Right lobe of liver (tissue), 6 donors: ENCODE results near the gene PRMT5. TPM values are rescaled to one million over a fixed set of nuclear protein-coding genes. Genes with fewer than 3 reads are reported as not detected.
A peak's percentile ranks its signal among the peaks of the same experiment; 100 is the strongest.

Experiments
- ATAC-seq, 4 donors: fragments of 200-7000 bp; cut with Tn5 transposase; one replicate each; pipeline ENCODE4 v1.9.1; 2020; ENCODE audit warnings: mild to moderate bottlenecking in 4 of 4, moderate library complexity in 4 of 4
- DNase-seq, 3 donors: peaks; one replicate each; pipeline ENCODE4 v3.0.0-alpha.2; 2020
- H3K27ac ChIP-seq, 3 donors: fragments of 200-600 bp; one replicate each; pipeline ENCODE4 v1.8.0; 2022
- H3K27me3 ChIP-seq, 2 donors: fragments of 200-600 bp; one replicate each; pipeline ENCODE4 v1.8.0; 2022
- H3K36me3 ChIP-seq, 4 donors: fragments of 200-600 bp; sonication (generic) in 1 of 4; one replicate each; pipeline versions ENCODE4 v1.5.1 to v1.8.0; 2017 to 2022; ENCODE audit warnings: control low read depth in 1 of 4
- H3K4me1 ChIP-seq, 4 donors: fragments of 200-600 bp; sonication (generic) in 1 of 4; one replicate each; pipeline versions ENCODE4 v1.5.1 to v1.8.0; 2017 to 2022; ENCODE audit warnings: control low read depth in 1 of 4
- H3K4me3 ChIP-seq, 3 donors: fragments of 200-600 bp; one replicate each; pipeline ENCODE4 v1.8.0; 2022
- H3K9me3 ChIP-seq, 4 donors: fragments of 200-600 bp; sonication (generic) in 1 of 4; one replicate each; pipeline versions ENCODE4 v1.5.1 to v1.8.0; 2017 to 2022; ENCODE audit warnings: control low read depth in 1 of 4
- POLR2A ChIP-seq: fragments of 450-650 bp; IDR thresholded peaks from one replicate; pipeline ENCODE4 v1.6.1; 2017; ENCODE audit warnings: antibody characterized with exemption, mild to moderate bottlenecking
- WGBS: methylation state at CpG from one replicate; pipeline ENCODE4 v1.1.6; 2018; ENCODE audit warnings: low coverage, low lambda C conversion rate; ENCODE audit not compliant: insufficient coverage; ENCODE audit errors: missing lambda C conversion rate; 5-methylcytosine and 5-hydroxymethylcytosine counted together
- intact Hi-C, 2 donors: fragments of 100-400 bp; cut with DNase I; formaldehyde crosslinking; loops; one replicate each; pipeline versions ENCODE4 v1.11.2 to v1.14.1; 2022
- total RNA-seq, 6 experiments: library from RNA; depleted of rRNA in 2 of 6; stranded (reverse); fragments of >200 nt in 2 of 6; fragmentation: NEBNext Ultra II Directional in 3 of 6; extraction: Animal tissue kit (Norgen Biotek cat#: 25700) in 3 of 6; gene quantifications; one replicate each; pipeline versions ENCODE4 v1.1.0 to v1.2.4, GENCODE V29; 2016 to 2023
- TF ChIP-seq, protein P1 (sequence below), 4 donors: fragments of 200-600 bp in 3 of 4; fragments of 450-650 bp in 1 of 4; IDR thresholded peaks; one replicate each; pipeline versions ENCODE4 v1.5.1 to v1.8.0; 2016 to 2022; ENCODE audit warnings: antibody characterized with exemption in 4 of 4, mild to moderate bottlenecking in 2 of 4
- donor health status: DM: no; HTN: yes; CAD: no.
- donor health status: DM: no; HTN: no; CAD: no.
- donor health status: DM: no; HTN: no; CAD: no.
- donor health status: DM: no; HTN: yes; CAD: no.
- donor health status: DM: no; HTN: yes; CAD: no.

Gene PRMT5
- total RNA-seq, 6 experiments from 2014 or later = 22.5 to 32.1 (median 25.7) TPM

DNA sequence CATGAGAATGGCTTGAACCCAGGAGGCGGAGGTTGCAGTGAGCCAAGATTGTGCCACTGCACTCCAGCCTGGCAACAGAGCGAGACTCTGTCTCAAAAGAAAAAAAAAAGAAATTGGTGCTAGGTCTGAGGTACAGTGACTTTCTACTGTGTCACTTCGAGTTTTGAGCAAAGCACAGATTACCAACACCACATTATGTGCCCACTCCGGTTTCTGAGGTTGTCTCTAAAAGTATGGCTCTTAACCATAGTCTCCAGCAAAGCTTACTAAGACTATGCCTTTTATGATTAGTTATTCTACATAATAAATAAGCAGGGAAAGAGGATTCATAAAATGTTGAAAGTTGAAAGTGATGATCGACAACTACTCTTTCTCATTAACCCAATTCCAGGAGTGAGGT lies 18.3 kb downstream of the PRMT5 start:
- no peak for TF ChIP-seq POLR2A
- TF ChIP-seq, protein P1, sequence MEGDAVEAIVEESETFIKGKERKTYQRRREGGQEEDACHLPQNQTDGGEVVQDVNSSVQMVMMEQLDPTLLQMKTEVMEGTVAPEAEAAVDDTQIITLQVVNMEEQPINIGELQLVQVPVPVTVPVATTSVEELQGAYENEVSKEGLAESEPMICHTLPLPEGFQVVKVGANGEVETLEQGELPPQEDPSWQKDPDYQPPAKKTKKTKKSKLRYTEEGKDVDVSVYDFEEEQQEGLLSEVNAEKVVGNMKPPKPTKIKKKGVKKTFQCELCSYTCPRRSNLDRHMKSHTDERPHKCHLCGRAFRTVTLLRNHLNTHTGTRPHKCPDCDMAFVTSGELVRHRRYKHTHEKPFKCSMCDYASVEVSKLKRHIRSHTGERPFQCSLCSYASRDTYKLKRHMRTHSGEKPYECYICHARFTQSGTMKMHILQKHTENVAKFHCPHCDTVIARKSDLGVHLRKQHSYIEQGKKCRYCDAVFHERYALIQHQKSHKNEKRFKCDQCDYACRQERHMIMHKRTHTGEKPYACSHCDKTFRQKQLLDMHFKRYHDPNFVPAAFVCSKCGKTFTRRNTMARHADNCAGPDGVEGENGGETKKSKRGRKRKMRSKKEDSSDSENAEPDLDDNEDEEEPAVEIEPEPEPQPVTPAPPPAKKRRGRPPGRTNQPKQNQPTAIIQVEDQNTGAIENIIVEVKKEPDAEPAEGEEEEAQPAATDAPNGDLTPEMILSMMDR (IDR thresholded peaks at IDR 0.05) = no peak
- Histone ChIP-seq H3K36me3 (peaks cover 4 to 55% (median 25%) of the 10 kb centered on the region in 4 donors), H3K9me3 (no peaks in the 10 kb centered on the region), H3K27me3 (no peaks in the 10 kb centered on the region), H3K27ac (no peak overlapping the region), H3K4me3 (no peak overlapping the region), H3K4me1 (peaks cover 0 to 9% (median 6%) of the 10 kb centered on the region in 4 donors)
- intact Hi-C loops = no loop called here
- DNase-seq (no peak), ATAC-seq (no peak)
- 84% methylated on average over 5 of the region's 5 CpGs for WGBS

DNA sequence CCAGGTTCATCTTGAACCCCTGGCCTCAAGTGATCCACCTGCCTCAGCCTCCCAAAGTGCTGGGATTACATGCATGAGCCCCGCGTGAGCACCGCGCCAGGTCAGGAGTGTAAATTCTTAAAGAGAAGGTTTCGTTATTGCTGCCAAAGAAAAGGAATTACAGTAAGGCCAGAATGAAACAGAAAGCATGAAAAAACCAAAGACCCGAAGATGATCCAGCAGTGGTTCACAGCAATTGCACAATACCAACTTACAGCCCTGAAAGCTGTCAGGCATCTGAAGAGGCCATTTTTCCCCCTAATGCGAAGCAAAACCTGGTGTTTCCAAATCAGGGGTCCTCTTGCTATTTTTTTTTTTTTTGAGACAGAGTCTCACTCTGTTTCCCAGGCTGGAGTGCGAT lies 20.6 kb downstream of the PRMT5 start:
- no peak overlapping the region for H3K27ac ChIP-seq
- WGBS = 64% methylated on average over 8 of the region's 8 CpGs
- DNase-seq (no peak), ATAC-seq (peak in 1 of 4 donors; percentile 48)
- H3K4me3 ChIP-seq = no peak overlapping the region
- no peaks in the 10 kb centered on the region for H3K9me3 ChIP-seq
- H3K4me1 ChIP-seq = peaks cover 0 to 14% (median 7%) of the 10 kb centered on the region in 4 donors
- intact Hi-C loops = no loop called here
- H3K27me3 ChIP-seq = no peaks in the 10 kb centered on the region
- TF ChIP-seq, protein P1 (IDR thresholded peaks at IDR 0.05) = no peak
- no peak for TF ChIP-seq POLR2A
- H3K36me3 ChIP-seq = peaks cover 11 to 77% (median 38%) of the 10 kb centered on the region in 4 donors

DNA sequence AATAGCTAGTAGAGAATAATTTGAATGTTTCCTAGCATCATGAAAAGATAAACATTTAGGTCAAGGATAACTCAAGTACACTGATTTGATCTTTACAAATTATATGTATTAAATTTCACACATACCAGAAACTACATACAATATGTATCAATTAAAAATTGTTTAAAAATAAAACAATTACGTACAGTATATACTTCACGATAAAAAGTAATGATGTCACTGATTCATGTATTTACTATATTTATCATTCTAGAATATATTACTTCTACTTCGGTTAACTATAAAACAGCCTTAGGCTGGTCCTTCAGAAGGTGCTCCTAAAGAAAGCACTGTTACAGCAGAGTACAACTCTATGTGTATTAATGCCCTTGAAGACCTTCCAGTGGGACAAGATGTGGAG lies 21.7 kb downstream of the PRMT5 start:
- ATAC-seq = no peak
- intact Hi-C loops = no loop called here
- no peak overlapping the region for H3K4me3 ChIP-seq
- WGBS = 95% methylated on average over 3 of the region's 3 CpGs
- no peak for DNase-seq
- H3K27me3 ChIP-seq = no peaks in the 10 kb centered on the region
- no peak overlapping the region for H3K27ac ChIP-seq
- no peaks in the 10 kb centered on the region for H3K9me3 ChIP-seq
- TF ChIP-seq POLR2A = no peak
- TF ChIP-seq, protein P1 (IDR thresholded peaks at IDR 0.05) = no peak
- peaks cover 0 to 24% (median 11%) of the 10 kb centered on the region in 4 donors for H3K4me1 ChIP-seq
- H3K36me3 ChIP-seq = peaks cover 11 to 77% (median 38%) of the 10 kb centered on the region in 4 donors

DNA sequence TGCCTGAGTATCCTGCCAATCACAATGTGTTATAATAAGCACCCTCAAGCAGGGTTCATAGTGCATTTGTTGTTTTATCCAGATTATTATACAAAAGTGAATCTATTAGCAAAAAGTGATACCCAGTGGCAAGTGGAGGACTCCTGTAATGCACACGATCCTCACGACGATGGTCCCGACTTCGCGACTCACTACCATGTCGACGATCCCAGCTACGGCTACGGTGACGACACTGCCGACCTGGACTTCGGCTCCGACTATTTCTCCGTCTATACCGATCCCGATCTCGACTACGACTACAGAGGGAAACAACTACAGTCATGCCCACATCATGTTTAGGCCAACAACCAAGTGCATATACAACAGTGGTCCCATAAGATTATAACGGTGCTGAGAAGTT lies 23.1 kb downstream of the PRMT5 start:
- H3K27ac ChIP-seq = no peak overlapping the region
- no peak for ATAC-seq
- DNase-seq = no peak
- intact Hi-C loops = no loop called here
- no peaks in the 10 kb centered on the region for H3K27me3 ChIP-seq
- H3K4me1 ChIP-seq = peaks cover 0 to 24% (median 12%) of the 10 kb centered on the region in 4 donors
- peaks cover 11 to 85% (median 42%) of the 10 kb centered on the region in 4 donors for H3K36me3 ChIP-seq
- no peak overlapping the region for H3K4me3 ChIP-seq
- TF ChIP-seq, protein P1 (IDR thresholded peaks at IDR 0.05) = no peak
- no peak for TF ChIP-seq POLR2A
- 95% methylated on average over 20 of the region's 20 CpGs for WGBS
- no peaks in the 10 kb centered on the region for H3K9me3 ChIP-seq
